Neural progenitor cell (in vitro differentiated cells): ENCODE measurements around the gene MAN1A1. TPM values are rescaled to one million over a fixed set of nuclear protein-coding genes. Genes with fewer than 3 reads are reported as not detected.

Experiments used
- DNase-seq: peaks from one replicate; pipeline ENCODE4 v3.0.0-alpha.2; 2016; ENCODE audit warnings: low spot score
- H2AFZ ChIP-seq: fragments of 200-600 bp; sonication (generic); replicated peaks from 2 replicates; pipeline ENCODE4 v1.6.1; 2016; ENCODE audit warnings: antibody characterized with exemption
- H3F3A ChIP-seq: fragments of 200-600 bp; sonication (generic); 2 replicates; pipeline ENCODE4 v1.6.1; 2016; ENCODE audit warnings: antibody characterized with exemption, low read depth
- H3K27ac ChIP-seq: fragments of 200-600 bp; sonication (generic); 2 replicates; pipeline ENCODE4 v1.5.1; 2016; ENCODE audit warnings: mild to moderate bottlenecking
- H3K27me3 ChIP-seq: fragments of 200-600 bp; sonication (generic); 2 replicates; pipeline ENCODE4 v1.6.1; 2016; ENCODE audit warnings: mild to moderate bottlenecking, moderate library complexity
- H3K36me3 ChIP-seq: fragments of 200-600 bp; sonication (generic); 2 replicates; pipeline ENCODE4 v1.5.1; 2016
- H3K4me1 ChIP-seq: fragments of 200-600 bp; sonication (generic); 2 replicates; pipeline ENCODE4 v1.6.1; 2016; ENCODE audit warnings: mixed run types
- H3K4me2 ChIP-seq: fragments of 200-600 bp; sonication (generic); 2 replicates; pipeline ENCODE4 v1.6.1; 2016
- H3K4me3 ChIP-seq: fragments of 200-600 bp; sonication (generic); 2 replicates; pipeline ENCODE4 v1.5.1; 2016
- H3K79me2 ChIP-seq: fragments of 200-600 bp; sonication (generic); 2 replicates; pipeline ENCODE4 v1.6.1; 2016; ENCODE audit warnings: low read depth
- H3K9ac ChIP-seq: fragments of 200-600 bp; sonication (generic); 2 replicates; pipeline ENCODE4 v1.6.1; 2016
- H3K9me3 ChIP-seq: fragments of 200-600 bp; sonication (generic); 2 replicates; pipeline ENCODE4 v1.5.1; 2016; ENCODE audit warnings: low read depth
- H4K20me1 ChIP-seq: fragments of 200-600 bp; sonication (generic); 2 replicates; pipeline ENCODE4 v1.6.1; 2016; ENCODE audit warnings: low read depth
- H3K27ac Mint-ChIP-seq: 3 replicates; pipeline ENCODE4 v1.8.0; 2021; ENCODE audit warnings: mixed read lengths
- H3K27me3 Mint-ChIP-seq: 2 replicates; pipeline ENCODE4 v1.8.0; 2022; ENCODE audit warnings: low read depth, mild to moderate bottlenecking, inconsistent platforms, moderate library complexity, mixed read lengths; ENCODE audit not compliant: insufficient read depth
- H3K36me3 Mint-ChIP-seq: 3 replicates; pipeline ENCODE4 v1.8.0; 2021; ENCODE audit warnings: mixed read lengths
- H3K4me1 Mint-ChIP-seq: 3 replicates; pipeline ENCODE4 v1.8.0; 2021; ENCODE audit warnings: mixed read lengths
- H3K4me3 Mint-ChIP-seq: 3 replicates; pipeline ENCODE4 v1.8.0; 2021; ENCODE audit warnings: mild to moderate bottlenecking, moderate library complexity, mixed read lengths
- H3K9me3 Mint-ChIP-seq: 3 replicates; pipeline ENCODE4 v1.8.0; 2020; ENCODE audit warnings: mixed read lengths
- CTCF ChIP-seq: fragments of 200-600 bp; sonication (generic); IDR thresholded peaks from 2 replicates; pipeline ENCODE4 v1.5.1; 2017; ENCODE audit warnings: antibody characterized with exemption, mild to moderate bottlenecking
- EZH2 ChIP-seq: fragments of 200-600 bp; sonication (generic); IDR thresholded peaks from 2 replicates; pipeline ENCODE4 v1.6.1; 2017; ENCODE audit warnings: antibody characterized with exemption, mild to moderate bottlenecking, moderate library complexity
- EZH2phosphoT487 ChIP-seq: fragments of 200-600 bp; sonication (generic); IDR thresholded peaks from 2 replicates; pipeline ENCODE4 v1.6.1; 2017; ENCODE audit warnings: antibody characterized with exemption
- total RNA-seq: library from RNA; depleted of rRNA; stranded (reverse); fragments of >200 nt; gene quantifications from 2 replicates; pipeline ENCODE4 v1.2.3, GENCODE V29; 2015; ENCODE audit warnings: low replicate concordance

MAN1A1 gene
- total RNA-seq, 1 donor from 2014 or later = 5.2 TPM

DNA sequence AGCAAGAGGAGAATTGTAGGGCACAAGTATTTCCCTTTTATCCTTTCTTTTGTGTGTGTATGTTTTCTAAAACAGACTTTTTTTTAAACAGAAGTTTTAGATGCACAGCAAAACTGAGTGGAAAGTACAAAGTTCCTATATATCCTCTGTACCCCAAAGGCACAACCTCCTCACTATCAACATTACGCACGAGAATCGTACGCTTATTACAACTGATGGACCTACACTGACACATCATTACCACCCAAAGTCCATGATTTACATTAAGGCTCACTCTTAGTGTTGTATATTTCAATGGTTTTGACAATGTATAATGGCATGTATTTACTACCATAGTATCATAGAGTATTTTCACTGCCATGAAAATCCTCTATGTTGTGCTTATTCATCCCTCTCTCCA lies 32.6 kb downstream of the MAN1A1 start:
- Histone ChIP-seq H3K79me2 (no peaks in the 10 kb centered on the region), H3F3A (no peaks in the 10 kb centered on the region), H3K4me3 (no peak overlapping the region), H3K9me3 (no peaks in the 10 kb centered on the region), H2AFZ (no peak overlapping the region), H3K4me1 (peaks cover 9% of the 10 kb centered on the region), H4K20me1 (no peaks in the 10 kb centered on the region), H3K4me2 (no peak overlapping the region), H3K27me3 (no peaks in the 10 kb centered on the region), H3K9ac (no peak overlapping the region), H3K27ac (no peak overlapping the region), H3K36me3 (no peaks in the 10 kb centered on the region)
- no peaks in the 10 kb centered on the region for H3K9me3 Mint-ChIP-seq
- H3K4me3 Mint-ChIP-seq = no peak overlapping the region
- no peak for TF ChIP-seq EZH2phosphoT487
- no peak for TF ChIP-seq EZH2
- TF ChIP-seq CTCF = no peak
- no peaks in the 10 kb centered on the region for H3K36me3 Mint-ChIP-seq
- no peaks in the 10 kb centered on the region for H3K27me3 Mint-ChIP-seq
- no peak for DNase-seq
- H3K4me1 Mint-ChIP-seq = peaks cover under 1% of the 10 kb centered on the region
- no peak overlapping the region for H3K27ac Mint-ChIP-seq

DNA sequence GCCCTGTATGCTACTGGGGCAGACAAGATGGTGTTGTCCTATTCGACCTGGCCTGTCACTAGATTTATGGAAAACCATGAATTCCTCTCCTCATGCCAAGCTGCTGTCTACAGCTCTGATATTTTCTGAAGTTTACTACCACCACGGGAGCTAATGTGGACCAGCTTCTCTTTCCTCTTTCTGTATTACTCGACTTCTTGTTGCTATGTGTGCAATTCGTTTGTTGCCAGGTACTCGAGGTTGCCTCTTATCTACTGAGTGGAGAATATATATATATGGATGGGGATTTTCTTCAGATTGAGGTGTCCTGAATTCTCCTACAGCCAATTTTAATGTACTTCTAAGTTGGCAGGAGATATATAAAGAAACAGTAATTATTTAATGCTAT lies 34.7 kb downstream of the MAN1A1 start:
- Mint-ChIP-seq H3K27ac (no peak overlapping the region), H3K4me1 (peaks cover 6% of the 10 kb centered on the region)

DNA sequence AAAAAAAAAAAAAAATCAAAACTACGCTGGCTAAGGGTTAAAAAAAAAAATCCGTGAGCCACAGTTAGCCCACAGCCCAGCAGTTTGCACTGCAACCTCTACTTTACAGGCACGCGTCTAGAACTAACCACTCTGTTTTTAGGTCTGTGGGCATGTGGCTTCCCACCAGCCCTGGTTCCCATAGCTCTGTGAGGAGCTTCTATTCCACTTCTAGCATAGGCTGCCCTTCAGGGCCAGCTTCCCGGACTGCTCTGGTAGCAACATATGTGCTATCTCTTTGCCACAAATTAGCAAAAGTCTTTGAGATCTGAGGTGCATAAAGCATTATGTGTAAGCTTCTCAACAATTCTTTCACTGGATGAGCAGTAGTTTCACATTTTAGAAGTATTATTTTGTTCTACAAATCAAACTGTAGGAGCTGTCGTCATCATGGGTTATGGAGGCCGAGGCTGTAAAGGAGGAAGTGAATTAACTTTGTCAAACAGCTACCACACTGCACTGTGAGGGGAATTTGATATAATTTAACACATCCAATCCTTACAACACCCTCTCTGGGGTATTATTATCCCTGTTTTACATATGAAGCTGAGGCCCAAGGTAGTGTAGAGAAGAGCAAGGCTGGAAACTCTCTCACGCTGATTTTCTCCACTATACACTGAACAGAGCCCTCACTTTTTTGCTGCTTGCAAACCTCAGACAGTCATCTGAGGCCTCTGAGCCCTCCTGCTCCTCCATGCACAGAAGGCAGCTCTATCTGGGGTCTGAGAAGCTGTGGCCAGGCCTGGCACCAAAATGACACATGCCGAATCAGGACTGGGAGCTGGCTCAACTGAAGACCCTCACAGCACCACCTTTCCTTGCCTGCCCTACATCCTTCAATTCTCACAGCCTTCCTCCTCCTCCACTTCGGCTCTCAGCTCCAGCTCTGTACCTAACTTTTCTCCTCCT lies 35.4 kb downstream of the MAN1A1 start:
- Mint-ChIP-seq H3K27ac (no peak overlapping the region), H3K9me3 (no peaks in the 10 kb centered on the region), H3K36me3 (no peaks in the 10 kb centered on the region), H3K4me3 (no peak overlapping the region), H3K27me3 (no peaks in the 10 kb centered on the region), H3K4me1 (peaks cover 6% of the 10 kb centered on the region)
- H3K9ac ChIP-seq = no peak overlapping the region
- TF ChIP-seq CTCF (no peak), EZH2 (no peak), EZH2phosphoT487 (no peak)
- no peak overlapping the region for H3K4me3 ChIP-seq
- no peak for DNase-seq
- H2AFZ ChIP-seq = no peak overlapping the region
- H3K79me2 ChIP-seq = no peaks in the 10 kb centered on the region
- no peaks in the 10 kb centered on the region for H3F3A ChIP-seq
- no peaks in the 10 kb centered on the region for H4K20me1 ChIP-seq
- no peaks in the 10 kb centered on the region for H3K27me3 ChIP-seq
- H3K36me3 ChIP-seq = no peaks in the 10 kb centered on the region
- no peak overlapping the region for H3K27ac ChIP-seq
- no peak overlapping the region for H3K4me2 ChIP-seq
- H3K4me1 ChIP-seq = peaks cover 31% of the 10 kb centered on the region
- H3K9me3 ChIP-seq = no peaks in the 10 kb centered on the region

More for the DNA sequence above, 34.7 kb downstream of the MAN1A1 start:
- Histone ChIP-seq H3K4me3 (no peak overlapping the region), H3K36me3 (no peaks in the 10 kb centered on the region), H3K79me2 (no peaks in the 10 kb centered on the region), H3K9ac (no peak overlapping the region), H3K27me3 (no peaks in the 10 kb centered on the region), H3K4me1 (peaks cover 24% of the 10 kb centered on the region), H2AFZ (no peak overlapping the region), H3K4me2 (no peak overlapping the region), H3F3A (no peaks in the 10 kb centered on the region), H3K27ac (no peak overlapping the region), H3K9me3 (no peaks in the 10 kb centered on the region), H4K20me1 (no peaks in the 10 kb centered on the region)
- Mint-ChIP-seq H3K4me3 (no peak overlapping the region), H3K36me3 (no peaks in the 10 kb centered on the region), H3K9me3 (no peaks in the 10 kb centered on the region), H3K27me3 (no peaks in the 10 kb centered on the region)
- no peak for DNase-seq
- TF ChIP-seq EZH2phosphoT487 (no peak), EZH2 (no peak), CTCF (no peak)
